Measurements from ENCODE around the gene ADAMTSL1. TPM values are rescaled to one million over a fixed set of nuclear protein-coding genes. Genes with fewer than 3 reads are reported as not detected.

Gene ADAMTSL1
- total and polyA plus RNA-seq, 4 donors: 0.31 to 3.4 (median 1.9) TPM

DNA sequence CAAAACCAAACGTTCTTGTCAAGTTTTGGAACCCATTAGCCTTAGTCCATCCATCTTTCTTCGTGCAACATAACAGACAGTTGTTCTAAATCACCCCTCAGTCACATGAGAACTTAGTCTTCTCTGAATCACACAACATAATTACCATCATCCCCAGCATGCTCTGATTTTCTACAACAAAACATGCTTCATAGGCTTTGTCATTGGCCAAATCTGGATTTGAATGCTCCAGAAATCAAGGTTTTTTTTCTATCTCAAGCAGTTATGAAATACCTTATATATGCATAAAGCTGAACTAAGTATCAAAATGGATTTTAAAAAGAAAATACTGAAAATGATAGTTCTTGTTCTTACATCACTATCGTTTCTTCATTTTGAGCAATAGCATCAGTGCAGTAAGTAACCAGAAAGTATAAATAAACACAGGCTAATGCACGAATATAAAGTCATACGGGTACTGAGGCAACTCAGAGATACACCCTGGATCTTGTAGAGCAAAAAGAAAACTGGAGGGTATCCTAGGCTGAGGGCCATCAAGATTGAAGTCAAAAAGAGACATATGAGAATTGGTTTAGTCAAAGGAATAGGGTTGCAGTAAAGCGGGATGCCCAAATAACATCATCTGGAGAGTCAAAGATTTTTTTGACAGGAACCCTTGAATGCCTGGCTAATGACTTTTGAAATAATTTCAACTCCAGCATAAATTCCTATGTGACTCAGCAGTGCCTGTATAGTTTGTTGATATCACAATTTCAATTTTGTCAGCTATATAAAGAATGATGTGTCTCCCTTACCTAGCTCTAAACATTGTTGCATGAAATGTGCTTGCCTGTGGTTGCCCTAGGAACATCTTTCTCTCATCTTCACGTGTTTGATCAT lies 164.7 kb downstream of the ADAMTSL1 start:
- H3K4me3 ChIP-seq (ENCODE audit: low read depth in 1 of 3, low read length in 3 of 3): no peak overlapping the region
- 82% methylated on average over 7 of the region's 7 CpGs for WGBS
- H3K27me3 ChIP-seq (ENCODE audit: control insufficient read depth in 4 of 4, insufficient read depth in 4 of 4, low read length in 3 of 4): no peaks in the 10 kb centered on the region
- H3K9ac ChIP-seq (ENCODE audit: low read depth in 1 of 2, low read length in 2 of 2): no peak overlapping the region
- no peaks in the 10 kb centered on the region for H3K4me1 ChIP-seq (ENCODE audit: control insufficient read depth in 4 of 4, insufficient read depth in 4 of 4, low read length in 3 of 4)
- H3K9me3 ChIP-seq (ENCODE audit: control insufficient read depth in 4 of 4, low read length in 3 of 4): no peaks in the 10 kb centered on the region
- DNase-seq (ENCODE audit: low spot score): no peak
- no peak overlapping the region for H3K27ac ChIP-seq (ENCODE audit: low read depth in 1 of 2, low read length in 2 of 2)
- TF ChIP-seq RXRA (IDR thresholded peaks at IDR 0.05): no peak
- no peak for TF ChIP-seq TAF1 (conservative IDR thresholded peaks at IDR 0.05)
- no peak for TF ChIP-seq REST (IDR thresholded peaks at IDR 0.05)
- TF ChIP-seq HNF4G (IDR thresholded peaks at IDR 0.05): no peak
- no peak for TF ChIP-seq HNF4A (conservative IDR thresholded peaks at IDR 0.05)
- TF ChIP-seq SP1 (IDR thresholded peaks at IDR 0.05): no peak
- TF ChIP-seq, protein P1, sequence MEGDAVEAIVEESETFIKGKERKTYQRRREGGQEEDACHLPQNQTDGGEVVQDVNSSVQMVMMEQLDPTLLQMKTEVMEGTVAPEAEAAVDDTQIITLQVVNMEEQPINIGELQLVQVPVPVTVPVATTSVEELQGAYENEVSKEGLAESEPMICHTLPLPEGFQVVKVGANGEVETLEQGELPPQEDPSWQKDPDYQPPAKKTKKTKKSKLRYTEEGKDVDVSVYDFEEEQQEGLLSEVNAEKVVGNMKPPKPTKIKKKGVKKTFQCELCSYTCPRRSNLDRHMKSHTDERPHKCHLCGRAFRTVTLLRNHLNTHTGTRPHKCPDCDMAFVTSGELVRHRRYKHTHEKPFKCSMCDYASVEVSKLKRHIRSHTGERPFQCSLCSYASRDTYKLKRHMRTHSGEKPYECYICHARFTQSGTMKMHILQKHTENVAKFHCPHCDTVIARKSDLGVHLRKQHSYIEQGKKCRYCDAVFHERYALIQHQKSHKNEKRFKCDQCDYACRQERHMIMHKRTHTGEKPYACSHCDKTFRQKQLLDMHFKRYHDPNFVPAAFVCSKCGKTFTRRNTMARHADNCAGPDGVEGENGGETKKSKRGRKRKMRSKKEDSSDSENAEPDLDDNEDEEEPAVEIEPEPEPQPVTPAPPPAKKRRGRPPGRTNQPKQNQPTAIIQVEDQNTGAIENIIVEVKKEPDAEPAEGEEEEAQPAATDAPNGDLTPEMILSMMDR (IDR thresholded peaks at IDR 0.05; ENCODE audit: low read depth, low read length, missing input control): no peak
- no peak for TF ChIP-seq RAD21 (IDR thresholded peaks at IDR 0.05)
- no peak for TF ChIP-seq GABPA (IDR thresholded peaks at IDR 0.05 in 1 of 2, conservative IDR thresholded peaks at IDR 0.05 in 1 of 2)
- TF ChIP-seq, protein P2, sequence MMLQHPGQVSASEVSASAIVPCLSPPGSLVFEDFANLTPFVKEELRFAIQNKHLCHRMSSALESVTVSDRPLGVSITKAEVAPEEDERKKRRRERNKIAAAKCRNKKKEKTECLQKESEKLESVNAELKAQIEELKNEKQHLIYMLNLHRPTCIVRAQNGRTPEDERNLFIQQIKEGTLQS (IDR thresholded peaks at IDR 0.05): no peak
- no peak for TF ChIP-seq JUND (IDR thresholded peaks at IDR 0.05)
- no peak for TF ChIP-seq MAX (IDR thresholded peaks at IDR 0.05)
- no peak for TF ChIP-seq ZBTB33 (IDR thresholded peaks at IDR 0.05)
- no peak for TF ChIP-seq FOXA2 (IDR thresholded peaks at IDR 0.05)
- H3K36me3 ChIP-seq (ENCODE audit: control insufficient read depth in 4 of 4, insufficient read depth in 3 of 4, low read depth in 1 of 4, low read length in 3 of 4): peaks cover 0 to 2% (median 0%) of the 10 kb centered on the region in 4 donors
